HepG2 (cell line): ENCODE data around the gene CKAP5. TPM values are rescaled to one million over a fixed set of nuclear protein-coding genes. Genes with fewer than 3 reads are reported as not detected.

ENCODE experiments used
- AKNA ChIP-seq: sonication (generic); formaldehyde crosslinking; IDR thresholded peaks from 2 replicates; pipeline ENCODE4 v1.4.0; 2020; ENCODE audit warnings: missing genetic modification reagents, borderline replicate concordance
- EZH2 ChIP-seq: conservative IDR thresholded peaks from 2 replicates; pipeline ENCODE4 v1.6.1; 2012; ENCODE audit warnings: mild to moderate bottlenecking, low read depth, low read length, moderate library complexity
- GRHL1 ChIP-seq: sonication (generic); formaldehyde crosslinking; conservative IDR thresholded peaks from 2 replicates; pipeline ENCODE4 v1.8.0; 2022; ENCODE audit warnings: missing genetic modification reagents
- KDM5A ChIP-seq: fragments of 200-600 bp; sonication (generic); IDR thresholded peaks from 2 replicates; pipeline ENCODE4 v1.7.0; 2018; ENCODE audit warnings: antibody characterized with exemption, mild to moderate bottlenecking, low read length, borderline replicate concordance
- PAWR ChIP-seq: sonication (generic); formaldehyde crosslinking; IDR thresholded peaks from 2 replicates; pipeline ENCODE4 v1.4.0; 2020; ENCODE audit warnings: missing genetic modification reagents, mild to moderate bottlenecking, borderline replicate concordance
- POLR2AphosphoS5 ChIP-seq: IDR thresholded peaks from 2 replicates; pipeline ENCODE4 v1.6.1; 2012; ENCODE audit warnings: low read depth, low read length
- REST ChIP-seq, 2 experiments: IDR thresholded peaks; 2 replicates each; pipeline ENCODE4 v1.6.1; 2011 to 2012; ENCODE audit warnings: low read length in 2 of 2, borderline replicate concordance in 1 of 2, low read depth in 1 of 2, mild to moderate bottlenecking in 1 of 2, moderate library complexity in 1 of 2
- RFX5 ChIP-seq: IDR thresholded peaks from 2 replicates; pipeline ENCODE4 v1.6.1; 2011; ENCODE audit warnings: low read depth, low read length, improper control_type of control experiment
- SRF ChIP-seq: IDR thresholded peaks from 2 replicates; pipeline ENCODE4 v1.6.1; 2011; ENCODE audit warnings: mild to moderate bottlenecking, low read depth, low read length, moderate library complexity
- TFE3 ChIP-seq: IDR thresholded peaks from 2 replicates; pipeline ENCODE4 v1.6.1; 2016
- THYN1 ChIP-seq: sonication (generic); formaldehyde crosslinking; IDR thresholded peaks from 2 replicates; pipeline ENCODE4 v1.8.1; 2023; ENCODE audit warnings: low read depth, mild to moderate bottlenecking, moderate library complexity, missing genetic modification reagents, borderline replicate concordance
- TRIM22 ChIP-seq: fragments of 450-650 bp; IDR thresholded peaks from 2 replicates; pipeline ENCODE4 v1.6.1; 2017
- ZNF549 ChIP-seq: sonication (generic); formaldehyde crosslinking; IDR thresholded peaks from 2 replicates; pipeline ENCODE4 v1.5.0; 2020; ENCODE audit warnings: missing genetic modification reagents
- ZNF615 ChIP-seq: sonication (generic); formaldehyde crosslinking; IDR thresholded peaks from 2 replicates; pipeline ENCODE4 v1.5.0; 2020; ENCODE audit warnings: mild to moderate bottlenecking, missing genetic modification reagents, borderline replicate concordance
- polyA plus RNA-seq, 8 experiments: library from polyadenylated mRNA; depleted of rRNA in 3 of 8; stranded (reverse) in 7 of 8; unstranded in 1 of 8; fragments of >200 nt; fragmentation: Illumina TruSeq in 4 of 8; extraction: Trizol in 4 of 8; gene quantifications; 2 replicates each; pipeline versions ENCODE4 v1.2.1 to v1.2.3, GENCODE V29; 2011 to 2016; ENCODE audit warnings: low read depth in 4 of 8, missing spikeins in 1 of 8, mixed read lengths in 1 of 8; ENCODE audit not compliant: insufficient read depth in 1 of 8
- total RNA-seq, 5 experiments: library from RNA; depleted of rRNA; stranded (reverse); fragments of >200 nt; fragmentation: Illumina TruSeq; extraction: Trizol; gene quantifications; 2 replicates each; pipeline ENCODE4 v1.2.3, GENCODE V29; 2016; ENCODE audit warnings: low read depth in 1 of 5

Gene CKAP5
- total and polyA plus RNA-seq, 2 of the 13 experiments (the other 11 are each of a cell fraction or from before 2014, with no cell fraction given), result 79.2 to 103 TPM

GRCh38 chr11:46719048-46719542, 127.0 kb downstream of the CKAP5 start, which contains the start of gene F2 (continued):
- TF ChIP-seq REST (IDR thresholded peaks at IDR 0.05; ENCODE audit: borderline replicate concordance in 1 of 2, low read depth in 1 of 2, low read length in 2 of 2) (peak in 1 of 2 experiments; percentile 82; a peak in 2 of 4 replicates), EZH2 (no peak), GRHL1 (no peak), ZNF549 (no peak), RFX5 (no peak), PAWR (0 out of 2 replicates have a peak, but pooled peaks have one; percentile 40), THYN1 (CRISPR knock-in tag) (peak; percentile 72; the same call in 1 of the 2 replicates), TRIM22 (no peak), TFE3 (CRISPR knock-in tag) (peak; percentile 78), AKNA (CRISPR knock-in tag) (no peak; the same call in 1 of the 2 replicates), ZNF615 (CRISPR knock-in tag) (no peak), POLR2AphosphoS5 (peak; percentile 99), KDM5A (peak; percentile 64; the same call in 1 of the 2 replicates), SRF (no peak)
